GM19193 (cell line): ENCODE data around the gene WARS2.

Source experiments
- POLR2A ChIP-seq: IDR thresholded peaks from 4 replicates; pipeline ENCODE4 v1.6.1; 2011; ENCODE audit not compliant: insufficient read depth, insufficient read length; ENCODE audit errors: extremely low read depth

Gene WARS2

DNA sequence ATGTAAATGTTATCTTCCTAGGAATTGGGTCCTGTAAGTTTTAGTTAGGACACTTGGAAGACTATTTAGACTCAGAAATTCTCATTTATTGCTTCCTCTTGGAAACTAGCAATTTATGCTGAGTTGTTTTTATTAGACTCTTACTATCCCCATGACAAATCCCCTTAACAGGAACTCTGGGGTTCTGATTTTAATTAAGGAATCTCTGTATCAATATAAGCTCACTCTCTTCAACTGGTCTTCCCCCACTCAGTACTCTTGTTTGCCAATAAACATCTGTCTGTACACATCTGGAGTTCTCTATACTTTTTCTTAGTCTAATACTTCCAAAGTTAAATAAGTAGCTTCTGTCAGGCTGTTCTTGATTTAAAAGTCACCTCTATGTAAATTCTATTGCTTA, 88.2 kb downstream of the WARS2 start:
- no peak for TF ChIP-seq POLR2A

DNA sequence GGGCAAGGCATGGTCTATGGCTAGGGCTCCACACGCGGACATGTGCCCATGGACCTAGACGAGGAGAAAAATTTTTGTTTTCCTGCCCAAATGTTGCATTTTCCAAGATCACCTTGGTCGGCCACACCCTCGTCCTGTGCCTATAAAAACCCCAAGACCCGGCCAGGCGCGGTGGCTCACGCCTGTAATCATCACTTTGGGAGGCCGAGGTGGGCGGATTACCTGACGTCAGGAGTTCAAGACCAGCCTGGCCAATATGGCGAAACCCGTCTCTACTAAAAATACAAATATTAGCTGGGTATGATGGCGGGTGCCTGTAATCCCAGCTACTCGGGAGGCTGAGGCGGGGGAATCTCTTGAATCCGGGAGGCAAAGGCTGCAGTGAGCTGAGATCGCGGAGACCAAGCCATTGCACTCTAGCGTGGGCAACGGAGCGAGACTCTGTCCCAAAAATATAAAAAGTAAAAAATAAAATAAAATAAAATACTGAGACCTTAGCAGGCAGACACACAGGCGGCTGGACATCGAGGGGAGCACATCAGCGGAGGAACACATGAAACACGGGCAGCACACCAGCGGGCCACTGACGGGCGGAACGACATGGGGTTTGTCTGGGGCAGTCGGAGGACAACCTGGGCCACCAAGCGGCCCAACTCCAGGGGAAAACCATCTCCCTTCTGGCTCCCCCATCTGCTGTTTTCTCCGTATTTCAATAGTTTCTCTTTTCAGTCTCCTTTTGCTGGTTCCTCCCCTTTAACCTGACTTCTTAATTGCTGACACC, 91.6 kb downstream of the WARS2 start:
- no peak for TF ChIP-seq POLR2A

DNA sequence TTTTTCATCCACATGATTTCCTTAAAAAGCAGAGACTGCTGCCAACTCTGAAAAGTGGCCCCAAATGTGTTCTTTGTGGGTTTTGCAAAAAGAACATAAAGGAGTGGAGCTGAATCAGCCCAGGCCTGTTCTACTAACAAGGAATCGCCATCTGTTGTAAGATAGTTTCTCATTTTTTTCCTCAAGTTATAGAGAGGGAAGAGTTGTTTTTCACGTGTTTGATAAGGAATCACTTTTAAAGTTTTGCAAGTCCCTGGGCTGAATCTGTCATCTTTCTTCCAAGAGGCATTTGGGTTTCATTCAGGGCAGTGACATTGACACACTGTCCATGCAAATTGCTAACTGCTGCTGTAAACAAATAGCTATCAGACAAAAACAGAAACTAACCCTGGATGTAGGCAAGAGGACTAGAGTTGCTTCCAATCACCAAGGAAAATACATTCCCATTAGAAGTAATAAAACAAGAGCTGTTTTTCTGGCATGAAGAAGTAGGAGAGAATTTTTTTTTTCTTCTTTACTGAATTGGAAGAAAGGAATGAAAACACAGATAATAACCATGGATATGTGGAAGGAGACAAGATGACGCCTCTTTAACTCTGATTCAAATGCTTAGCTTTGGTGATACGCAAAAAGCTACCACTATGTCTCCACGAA, 93.5 kb downstream of the WARS2 start:
- TF ChIP-seq POLR2A = no peak

DNA sequence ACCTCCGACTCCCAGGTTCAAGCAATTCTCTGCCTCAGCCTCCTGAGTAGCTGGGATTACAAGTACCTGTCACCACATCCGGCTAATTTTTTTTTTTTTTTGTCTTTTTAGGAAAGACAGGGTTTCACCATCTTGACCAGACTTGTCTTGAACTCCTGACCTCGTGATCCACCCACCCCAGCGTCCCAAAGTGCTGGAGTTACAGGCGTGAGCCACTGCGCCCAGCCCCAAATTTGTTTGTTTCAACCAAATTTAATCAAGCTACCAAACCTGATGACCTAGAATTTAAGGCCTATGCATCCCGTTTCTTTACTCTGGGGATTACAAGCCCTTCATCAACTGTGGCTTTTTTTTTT, 94.0 kb downstream of the WARS2 start:
- TF ChIP-seq POLR2A = no peak

DNA sequence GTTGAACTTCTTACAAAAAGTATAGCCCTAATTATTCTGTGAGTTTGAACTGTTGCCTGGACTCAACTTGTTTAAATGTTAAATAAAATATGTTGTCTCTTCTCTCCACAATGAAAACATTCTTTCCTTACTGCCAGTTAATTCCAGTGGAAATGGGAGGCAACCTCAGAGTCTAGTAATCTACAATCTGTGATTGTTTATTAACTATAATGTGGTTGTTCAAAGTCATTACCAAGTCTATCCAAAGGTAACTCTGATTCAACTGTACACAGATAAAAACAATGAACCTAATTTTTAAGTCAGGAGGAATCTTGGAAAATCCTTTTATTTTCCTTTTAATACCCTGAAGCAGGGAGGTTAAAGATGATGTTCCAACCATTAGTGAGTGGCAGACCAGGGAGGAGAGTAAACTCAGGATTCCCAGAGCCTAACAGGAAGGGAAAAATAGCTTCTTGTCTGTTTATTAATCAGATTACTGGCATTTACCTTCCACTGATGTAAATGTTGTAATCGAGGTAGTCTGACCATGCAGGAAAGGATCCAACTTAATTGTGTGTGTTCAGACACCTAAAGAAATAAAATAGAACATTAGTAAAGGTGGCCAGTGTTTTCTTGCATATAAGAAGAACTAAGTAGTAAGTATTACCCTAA, 95.2 kb downstream of the WARS2 start:
- TF ChIP-seq POLR2A = no peak

DNA sequence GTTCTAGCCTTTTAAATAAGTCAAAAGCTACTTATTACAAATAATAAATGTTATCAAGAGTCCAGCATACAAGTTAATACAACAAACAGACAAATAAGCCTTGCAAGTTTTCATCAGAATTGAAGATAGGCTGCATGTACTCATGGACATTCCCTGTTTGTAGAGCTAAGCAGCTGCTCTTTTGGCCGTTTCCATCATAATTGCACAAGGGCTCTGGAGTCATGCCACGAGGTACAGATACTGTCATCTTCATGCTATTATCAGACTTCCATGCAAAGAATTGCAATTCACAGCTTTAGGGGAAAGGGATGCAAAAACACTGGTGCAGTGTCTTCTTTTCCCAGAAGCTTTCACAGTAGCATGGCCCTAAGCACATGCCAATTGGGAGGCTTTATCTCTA, 99.5 kb downstream of the WARS2 start:
- TF ChIP-seq POLR2A = no peak

DNA sequence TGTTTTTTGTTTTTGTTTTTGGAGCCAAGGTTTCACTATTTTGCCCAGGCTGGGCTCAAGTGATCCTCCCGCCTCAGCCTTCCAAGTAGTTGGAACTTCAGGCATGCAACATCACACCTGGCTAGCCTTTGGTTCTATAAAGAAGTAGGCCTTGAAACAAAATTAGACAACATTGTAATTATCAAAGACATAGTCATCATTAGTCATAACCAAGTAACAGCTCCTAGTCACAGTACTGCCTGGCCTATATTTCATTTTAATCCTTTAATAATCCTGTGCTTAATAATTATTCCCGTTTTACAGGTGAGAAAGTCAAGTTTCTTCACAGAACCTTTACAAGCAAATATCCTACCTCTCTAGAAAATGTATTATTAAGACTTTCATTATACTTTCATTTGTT, 100.0 kb downstream of the WARS2 start:
- TF ChIP-seq POLR2A = no peak

DNA sequence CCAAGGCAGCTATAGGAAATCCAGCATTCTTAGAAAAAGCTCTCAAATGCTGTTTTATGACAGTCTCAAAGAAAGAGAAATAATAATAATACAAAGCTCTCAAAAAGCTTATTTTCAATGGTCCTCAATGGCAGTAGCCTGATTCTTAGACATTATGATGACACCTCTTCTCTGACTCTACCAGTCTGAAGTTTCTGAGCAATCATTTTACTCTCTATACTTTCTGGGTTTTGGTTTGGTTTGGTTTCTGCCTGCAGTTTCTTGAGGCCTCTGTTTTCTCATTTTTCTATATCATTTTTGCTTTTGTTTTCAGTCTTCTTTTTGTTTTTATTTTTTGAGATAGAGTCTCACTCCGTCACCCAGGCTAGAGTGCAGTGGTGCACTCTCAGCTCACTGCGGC, 102.1 kb downstream of the WARS2 start:
- TF ChIP-seq POLR2A = no peak

DNA sequence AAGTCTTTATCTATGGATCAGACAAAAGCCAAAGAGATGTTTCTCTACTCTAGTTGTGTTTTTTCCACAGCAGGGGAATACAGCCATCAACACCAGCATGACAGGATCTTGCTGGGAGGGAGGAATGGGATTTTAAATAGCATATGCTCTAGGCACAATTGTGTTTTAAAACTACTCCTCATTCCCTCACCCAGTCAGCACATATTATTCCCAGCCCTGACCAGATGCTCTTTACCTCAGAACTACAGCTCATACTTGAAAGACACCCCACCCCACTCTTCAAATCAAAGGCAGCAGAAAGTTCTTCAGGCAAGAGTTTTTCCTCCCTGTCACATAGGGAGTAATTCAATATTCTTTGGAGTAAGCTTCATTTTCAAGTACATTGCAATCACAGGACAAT, 106.1 kb downstream of the WARS2 start:
- no peak for TF ChIP-seq POLR2A

DNA sequence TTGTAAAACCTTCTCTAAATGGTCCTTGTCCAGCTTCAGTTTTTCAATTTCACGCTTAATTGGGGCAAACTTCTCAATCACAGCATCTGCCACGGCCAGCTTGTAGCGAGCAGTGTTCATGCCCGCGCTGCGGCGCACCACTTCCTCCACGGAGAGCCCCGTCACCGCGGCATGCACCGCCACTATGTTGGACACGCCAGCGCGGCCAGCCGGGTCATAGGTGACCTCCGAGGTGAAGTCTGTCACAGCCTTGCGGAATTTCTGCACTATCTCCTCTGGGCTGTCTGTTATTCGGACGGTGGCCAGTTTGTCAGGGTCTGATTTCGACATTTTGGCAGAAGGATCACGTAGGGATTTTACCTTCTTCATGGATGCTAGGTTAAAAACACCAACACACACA, 107.5 kb downstream of the WARS2 start:
- no peak for TF ChIP-seq POLR2A

DNA sequence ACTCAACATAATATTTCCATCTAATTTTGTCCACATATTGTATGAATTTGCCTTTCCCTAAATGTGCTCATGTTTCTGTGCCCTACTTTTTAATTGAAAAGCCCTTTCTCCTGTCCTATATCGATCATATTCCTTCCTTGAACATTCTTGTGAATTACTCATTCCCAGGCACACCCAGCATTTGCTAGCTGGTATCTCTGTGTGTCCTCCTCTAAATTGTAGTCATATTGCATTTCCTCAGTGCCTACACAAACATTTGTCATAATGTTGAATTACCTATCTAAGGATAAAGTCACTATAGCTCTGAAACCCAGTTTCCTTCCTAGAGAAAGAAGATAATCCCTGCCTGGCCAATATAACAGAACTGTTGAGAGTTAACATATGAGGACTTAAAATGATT, 112.7 kb downstream of the WARS2 start:
- TF ChIP-seq POLR2A = no peak

DNA sequence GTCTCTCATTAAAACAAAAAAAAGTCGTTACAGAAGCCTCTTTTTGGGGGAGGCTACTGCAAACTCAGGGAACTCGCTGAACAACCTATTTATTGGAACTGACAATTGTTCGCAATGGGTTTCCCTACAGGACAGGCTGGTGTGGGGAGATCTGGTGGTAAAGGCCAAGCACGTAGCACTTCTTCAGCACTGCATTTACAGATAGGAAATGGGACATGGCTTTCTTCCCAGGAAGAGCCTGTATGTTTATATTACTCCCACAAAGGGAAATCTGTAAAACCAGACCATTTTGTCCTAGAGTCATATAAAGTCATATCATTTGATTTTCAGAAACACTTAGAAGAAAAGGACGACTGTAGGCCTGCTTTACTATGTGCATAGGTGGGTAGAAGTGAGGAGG, 113.5 kb downstream of the WARS2 start:
- no peak for TF ChIP-seq POLR2A

DNA sequence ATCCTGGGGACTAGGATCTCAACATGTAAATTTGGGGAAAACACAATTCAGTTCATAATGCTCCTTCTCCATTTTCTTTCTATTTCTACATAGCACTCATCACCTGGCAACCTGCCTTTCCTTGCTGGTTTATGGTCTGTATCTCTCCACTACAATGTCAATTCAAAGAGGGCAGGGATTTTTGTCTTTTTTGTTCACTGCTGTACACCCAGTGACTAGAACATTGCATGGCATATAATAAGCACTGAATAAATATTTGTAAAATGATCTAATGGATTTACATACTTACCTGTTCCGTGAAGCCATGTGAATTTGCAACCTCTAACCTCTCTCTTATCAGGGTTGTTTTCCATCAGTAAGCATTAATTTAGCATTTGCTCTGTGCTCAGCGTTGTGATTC, 124.9 kb downstream of the WARS2 start:
- no peak for TF ChIP-seq POLR2A

DNA sequence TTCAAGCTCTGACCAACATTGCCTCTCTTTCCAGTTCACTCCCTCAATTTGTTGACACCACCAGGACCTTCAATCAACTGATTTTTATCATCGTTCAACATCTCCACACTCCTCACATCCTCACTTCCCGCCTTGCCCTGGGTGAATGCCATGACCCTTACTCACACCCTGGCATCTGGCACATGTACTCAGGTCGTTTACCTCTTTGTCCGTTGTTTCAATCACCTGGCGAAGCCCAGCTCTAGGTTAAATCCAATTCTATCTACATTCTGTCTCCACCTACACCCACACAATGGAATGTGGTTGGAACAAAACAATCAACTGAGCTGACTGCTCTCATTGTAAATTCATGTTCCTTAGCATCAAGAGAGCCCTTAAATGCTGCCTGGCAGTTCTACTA, 128.1 kb downstream of the WARS2 start:
- TF ChIP-seq POLR2A = no peak

DNA sequence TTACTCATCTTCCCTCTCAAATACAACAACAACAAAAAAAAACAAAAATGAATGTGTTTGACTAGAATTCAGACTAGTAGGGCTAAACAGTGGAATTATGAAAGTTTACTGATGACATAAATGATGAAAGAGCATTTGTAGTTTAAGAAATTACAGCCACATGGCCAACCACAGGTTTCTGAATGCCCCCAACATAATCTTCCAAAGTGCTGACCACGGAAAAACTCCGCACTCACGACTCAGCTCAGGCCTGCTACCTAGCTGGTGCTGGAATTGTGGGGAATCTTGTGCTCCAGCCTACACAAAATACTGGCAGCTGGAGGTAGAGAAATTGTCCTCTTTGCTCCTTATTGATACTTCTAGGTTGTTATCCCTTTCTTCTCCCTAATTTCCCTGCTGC, 128.7 kb downstream of the WARS2 start:
- no peak for TF ChIP-seq POLR2A

DNA sequence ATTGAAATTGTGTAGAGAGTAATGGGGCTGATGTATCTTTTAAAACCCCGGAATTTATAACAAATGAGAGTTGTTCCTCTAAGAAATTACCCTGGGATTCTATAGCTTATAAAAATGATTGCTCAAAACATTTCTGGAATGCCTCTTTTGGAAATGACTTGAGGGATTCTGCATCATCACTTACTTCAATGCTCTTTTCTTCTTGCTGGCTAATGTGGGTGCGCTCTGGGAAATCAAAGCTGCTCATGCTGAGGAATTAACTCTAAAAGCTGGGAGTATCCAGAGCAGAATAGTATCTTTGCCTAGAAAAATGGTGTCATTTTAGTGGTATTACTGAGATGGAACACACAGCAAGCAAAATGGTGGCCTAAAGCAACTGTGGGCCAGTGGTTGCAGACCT, 129.3 kb downstream of the WARS2 start:
- TF ChIP-seq POLR2A = no peak
